HEK293T (cell line): Measurements from ENCODE around the gene ZNF831.

ENCODE experiments used
- BHLHE40 ChIP-seq: fragments of 450-650 bp; IDR thresholded peaks from 2 replicates; pipeline ENCODE4 v1.6.1; 2016; ENCODE audit warnings: mild to moderate bottlenecking, moderate library complexity, borderline replicate concordance
- CTBP1 ChIP-seq: fragments of 450-650 bp; IDR thresholded peaks from 2 replicates; pipeline ENCODE4 v1.6.1; 2016; ENCODE audit warnings: borderline replicate concordance
- FOXA1 ChIP-seq: fragments of 450-650 bp; IDR thresholded peaks from 2 replicates; pipeline ENCODE4 v1.6.1; 2016; ENCODE audit warnings: mild to moderate bottlenecking
- FOXK2 ChIP-seq: fragments of 450-650 bp; IDR thresholded peaks from 2 replicates; pipeline ENCODE4 v1.6.1; 2016; ENCODE audit warnings: mild to moderate bottlenecking
- FOXM1 ChIP-seq: fragments of 450-650 bp; IDR thresholded peaks from 2 replicates; pipeline ENCODE4 v1.6.1; 2017; ENCODE audit warnings: mild to moderate bottlenecking, borderline replicate concordance
- HDGF ChIP-seq: fragments of 450-650 bp; IDR thresholded peaks from 2 replicates; pipeline ENCODE4 v1.6.1; 2017; ENCODE audit warnings: antibody characterized with exemption, borderline replicate concordance
- LEF1 ChIP-seq: fragments of 450-650 bp; IDR thresholded peaks from 2 replicates; pipeline ENCODE4 v1.6.1; 2017; ENCODE audit warnings: mild to moderate bottlenecking, borderline replicate concordance
- SP1 ChIP-seq: fragments of 450-650 bp; IDR thresholded peaks from 2 replicates; pipeline ENCODE4 v1.6.1; 2017
- TARDBP ChIP-seq: fragments of 450-650 bp; IDR thresholded peaks from 2 replicates; pipeline ENCODE4 v1.6.1; 2016
- TF ChIP-seq, protein P1 (sequence below): fragments of 450-650 bp; IDR thresholded peaks from 2 replicates; pipeline ENCODE4 v1.6.1; 2016

DNA sequence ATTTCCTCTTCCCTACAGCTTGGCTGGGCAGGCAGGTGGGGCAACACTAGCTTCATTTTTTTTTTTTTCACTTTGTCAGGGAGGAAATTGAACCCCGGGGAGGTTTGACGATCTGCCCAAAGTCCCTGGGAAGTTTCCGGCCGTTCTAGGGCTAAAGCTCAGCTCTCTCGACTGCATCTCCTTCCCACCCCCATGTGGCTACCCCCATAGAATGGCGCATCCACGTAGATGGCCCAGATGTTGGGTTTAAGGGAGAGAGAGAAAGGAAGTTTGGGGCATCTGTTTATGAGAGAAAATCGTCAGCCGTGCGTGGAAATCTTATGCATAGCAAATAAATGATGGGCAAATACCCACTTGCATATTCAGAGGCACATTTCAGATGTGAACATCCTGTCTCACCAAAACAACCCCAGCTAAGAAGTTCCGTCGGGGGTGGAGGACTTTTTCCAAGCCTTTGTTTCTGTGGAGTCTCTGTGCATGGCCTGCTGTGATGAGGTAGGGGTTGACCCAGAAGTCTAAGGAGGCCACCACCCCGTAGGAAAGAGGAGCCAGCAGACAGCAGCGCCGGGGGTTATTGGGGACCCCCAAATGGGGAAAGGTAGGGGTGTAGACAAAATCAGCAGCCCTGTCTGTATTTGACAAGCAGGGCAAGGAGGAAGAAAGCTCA is 40.5 kb upstream of the ZNF831 start:
- no peak for TF ChIP-seq FOXA1
- TF ChIP-seq, protein P1, sequence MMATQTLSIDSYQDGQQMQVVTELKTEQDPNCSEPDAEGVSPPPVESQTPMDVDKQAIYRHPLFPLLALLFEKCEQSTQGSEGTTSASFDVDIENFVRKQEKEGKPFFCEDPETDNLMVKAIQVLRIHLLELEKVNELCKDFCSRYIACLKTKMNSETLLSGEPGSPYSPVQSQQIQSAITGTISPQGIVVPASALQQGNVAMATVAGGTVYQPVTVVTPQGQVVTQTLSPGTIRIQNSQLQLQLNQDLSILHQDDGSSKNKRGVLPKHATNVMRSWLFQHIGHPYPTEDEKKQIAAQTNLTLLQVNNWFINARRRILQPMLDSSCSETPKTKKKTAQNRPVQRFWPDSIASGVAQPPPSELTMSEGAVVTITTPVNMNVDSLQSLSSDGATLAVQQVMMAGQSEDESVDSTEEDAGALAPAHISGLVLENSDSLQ, result no peak
- no peak for TF ChIP-seq BHLHE40
- no peak for TF ChIP-seq FOXK2
- no peak for TF ChIP-seq CTBP1
- TF ChIP-seq LEF1, result no peak
- TF ChIP-seq SP1, result no peak
- no peak for TF ChIP-seq TARDBP
- no peak for TF ChIP-seq FOXM1
- TF ChIP-seq HDGF, result no peak
